ENCODE results near the gene C6orf62. TPM values are rescaled to one million over a fixed set of nuclear protein-coding genes. Genes with fewer than 3 reads are reported as not detected.

The C6orf62 gene
- total RNA-seq, 4 donors from 2014 or later, result 55.9 to 122 (median 77.9) TPM

- TF ChIP-seq CTCF (IDR thresholded peaks at IDR 0.05), result no peak
- TF ChIP-seq EP300 (IDR thresholded peaks at IDR 0.05), result no peak
- TF ChIP-seq POLR2A (IDR thresholded peaks at IDR 0.05), result no peak
- Histone ChIP-seq H3K36me3 (peaks cover 0 to 99% (median 39%) of the 10 kb centered on the region in 3 donors), H3K27me3 (no peaks in the 10 kb centered on the region), H3K4me1 (peaks cover 0 to 60% (median 27%) of the 10 kb centered on the region in 4 donors), H3K4me3 (no peak overlapping the region), H3K9me3 (no peaks in the 10 kb centered on the region), H3K27ac (no peak overlapping the region)
- no peak for DNase-seq (ENCODE audit: low spot score in 2 of 2)
- 91 to 93% methylated on average over 10 of the region's 10 CpGs for WGBS, 2 donors
These were observed 8.2 kb downstream of the C6orf62 start for GRCh38 chr6:24710519-24711303.

- Histone ChIP-seq H3K4me1 (peaks cover 0 to 47% (median 16%) of the 10 kb centered on the region in 4 donors), H3K4me3 (no peak overlapping the region)
- TF ChIP-seq POLR2A (IDR thresholded peaks at IDR 0.05) (no peak), EP300 (IDR thresholded peaks at IDR 0.05) (no peak), CTCF (IDR thresholded peaks at IDR 0.05) (no peak)
These were observed 9.8 kb downstream of the C6orf62 start for GRCh38 chr6:24709014-24709711.

GRCh38 chr6:24708612-24709011 is 10.3 kb downstream of the C6orf62 start:
- Histone ChIP-seq H3K27me3 (no peaks in the 10 kb centered on the region), H3K4me3 (no peak overlapping the region), H3K27ac (no peak overlapping the region), H3K36me3 (peaks cover 0 to 100% (median 32%) of the 10 kb centered on the region in 3 donors), H3K4me1 (peaks cover 0 to 42% (median 13%) of the 10 kb centered on the region in 4 donors), H3K9me3 (no peaks in the 10 kb centered on the region)
- WGBS, 2 donors, result 83 to 88% methylated on average over 3 of the region's 3 CpGs
- DNase-seq (ENCODE audit: low spot score in 2 of 2), result no peak
- TF ChIP-seq CTCF (IDR thresholded peaks at IDR 0.05), result no peak
- no peak for TF ChIP-seq EP300 (IDR thresholded peaks at IDR 0.05)
- TF ChIP-seq POLR2A (IDR thresholded peaks at IDR 0.05), result no peak

More at GRCh38 chr6:24709014-24709711, 9.8 kb downstream of the C6orf62 start:
- Histone ChIP-seq H3K27me3 (no peaks in the 10 kb centered on the region), H3K27ac (no peak overlapping the region), H3K36me3 (peaks cover 0 to 100% (median 37%) of the 10 kb centered on the region in 3 donors), H3K9me3 (no peaks in the 10 kb centered on the region)
- WGBS, 2 donors, result 87% methylated on average over 4 of the region's 4 CpGs
- no peak for DNase-seq (ENCODE audit: low spot score in 2 of 2)

- TF ChIP-seq EP300 (IDR thresholded peaks at IDR 0.05) (no peak), POLR2A (IDR thresholded peaks at IDR 0.05) (no peak), CTCF (IDR thresholded peaks at IDR 0.05) (no peak)
- H3K27me3 ChIP-seq, result no peaks in the 10 kb centered on the region
- no peak for DNase-seq (ENCODE audit: low spot score in 2 of 2)
- no peak overlapping the region for H3K4me3 ChIP-seq
- no peaks in the 10 kb centered on the region for H3K9me3 ChIP-seq
- peaks cover 0 to 20% (median 3%) of the 10 kb centered on the region in 4 donors for H3K4me1 ChIP-seq
- peaks cover 0 to 80% (median 26%) of the 10 kb centered on the region in 3 donors for H3K36me3 ChIP-seq
- no peak overlapping the region for H3K27ac ChIP-seq
These were observed 14.5 kb downstream of the C6orf62 start for GRCh38 chr6:24704468-24704867.
